NCI-H146 treated with DMSO at 0.1 percent for 48 hours (cell line): ENCODE results near the gene NOTCH3.
A peak's percentile ranks its signal among the peaks of the same experiment; 100 is the strongest.

Experiments
- DNase-seq: peaks from one replicate; lab custom pipeline; 2025; ENCODE audit not compliant: unreplicated experiment; lab: John Stamatoyannopoulos, UW

Gene NOTCH3

GRCh38 chr19:15236886-15237285 is 36.1 kb upstream of the NOTCH3 start:
- no peak for DNase-seq

GRCh38 chr19:15235781-15236180 is 35.0 kb upstream of the NOTCH3 start:
- no peak for DNase-seq

GRCh38 chr19:15234431-15235130 is 33.8 kb upstream of the NOTCH3 start:
- DNase-seq, result no peak

GRCh38 chr19:15231271-15231670 is 30.5 kb upstream of the NOTCH3 start:
- DNase-seq, result no peak

- no peak for DNase-seq
These were observed 26.5 kb upstream of the NOTCH3 start for GRCh38 chr19:15227261-15227660.

GRCh38 chr19:15225760-15226159 is 25.0 kb upstream of the NOTCH3 start:
- DNase-seq, result no peak

- DNase-seq, result no peak
These were observed 23.0 kb upstream of the NOTCH3 start for GRCh38 chr19:15223649-15224361.

GRCh38 chr19:15222738-15223648 is 22.2 kb upstream of the NOTCH3 start:
- DNase-seq, result peak; percentile 96

GRCh38 chr19:15220833-15221232 is 20.0 kb upstream of the NOTCH3 start:
- no peak for DNase-seq

GRCh38 chr19:15218501-15218900 is 17.7 kb upstream of the NOTCH3 start:
- no peak for DNase-seq

GRCh38 chr19:15216363-15216762 is 15.6 kb upstream of the NOTCH3 start:
- DNase-seq, result no peak

GRCh38 chr19:15213715-15214381 is 13.1 kb upstream of the NOTCH3 start:
- DNase-seq, result no peak

GRCh38 chr19:15212711-15213110 is 11.9 kb upstream of the NOTCH3 start:
- no peak for DNase-seq

- no peak for DNase-seq
These were observed 9.6 kb upstream of the NOTCH3 start for GRCh38 chr19:15210323-15210781.

GRCh38 chr19:15201374-15202023 is 704 bp upstream of the NOTCH3 start:
- DNase-seq, result no peak

GRCh38 chr19:15199661-15200552 is 888 bp downstream of the NOTCH3 start:
- DNase-seq, result no peak

GRCh38 chr19:15198951-15199660 is 1.7 kb downstream of the NOTCH3 start:
- no peak for DNase-seq

GRCh38 chr19:15197942-15198341 is 2.9 kb downstream of the NOTCH3 start:
- DNase-seq, result no peak
